WTC11 (cell line): ENCODE results near the gene NCOA1. TPM values are rescaled to one million over a fixed set of nuclear protein-coding genes. Genes with fewer than 3 reads are reported as not detected.
A peak's percentile ranks its signal among the peaks of the same experiment; 100 is the strongest.

Experiments used
- ATAC-seq: fragments of 200-7000 bp; cut with Tn5 transposase; 2 replicates; pipeline ENCODE4 v1.10.0; 2021; ENCODE audit warnings: mild to moderate bottlenecking, moderate library complexity
- CTCF ChIA-PET: fragments of 300-600 bp; sonication (Branson Sonifier 250); formaldehyde crosslinking; loops from one replicate; lab custom pipeline; 2021; ENCODE audit warnings: antibody characterized with exemption; lab: Charles Lee
- POLR2A ChIA-PET: fragments of 350-600 bp; sonication (Branson Sonifier 250); formaldehyde crosslinking; loops from one replicate; lab custom pipeline; 2021; ENCODE audit warnings: antibody characterized with exemption; lab: Charles Lee
- DNase-seq: peaks from one replicate; pipeline ENCODE4 v3.0.0; 2021; ENCODE audit warnings: low spot score
- H3K27ac Mint-ChIP-seq: 2 replicates; pipeline ENCODE4 v1.8.0; 2021; ENCODE audit warnings: mixed read lengths
- H3K27me3 Mint-ChIP-seq: 2 replicates; pipeline ENCODE4 v1.8.0; 2021; ENCODE audit warnings: low read depth, mild to moderate bottlenecking, moderate library complexity, mixed read lengths
- H3K36me3 Mint-ChIP-seq: 2 replicates; pipeline ENCODE4 v1.8.0; 2021; ENCODE audit warnings: mixed read lengths
- H3K4me1 Mint-ChIP-seq: 2 replicates; pipeline ENCODE4 v1.8.0; 2022; ENCODE audit warnings: mixed read lengths
- H3K4me3 Mint-ChIP-seq: 2 replicates; pipeline ENCODE4 v1.8.0; 2021; ENCODE audit warnings: mild to moderate bottlenecking, moderate library complexity, mixed read lengths
- H3K9me3 Mint-ChIP-seq: 2 replicates; pipeline ENCODE4 v1.8.0; 2021; ENCODE audit warnings: mixed read lengths
- CREB1 ChIP-seq: sonication (generic); formaldehyde crosslinking; IDR thresholded peaks from 2 replicates; pipeline ENCODE4 v1.8.0; 2023; ENCODE audit warnings: mild to moderate bottlenecking, missing genetic modification reagents
- CREM ChIP-seq: sonication (generic); formaldehyde crosslinking; IDR thresholded peaks from 2 replicates; pipeline ENCODE4 v1.8.1; 2022; ENCODE audit warnings: mild to moderate bottlenecking, missing genetic modification reagents, moderate library complexity
- ELF4 ChIP-seq: sonication (generic); formaldehyde crosslinking; IDR thresholded peaks from 2 replicates; pipeline ENCODE4 v1.8.1; 2022; ENCODE audit warnings: low read depth, mild to moderate bottlenecking, moderate library complexity, missing genetic modification reagents
- ESRRA ChIP-seq: sonication (generic); formaldehyde crosslinking; IDR thresholded peaks from 2 replicates; pipeline ENCODE4 v1.8.1; 2022; ENCODE audit warnings: mild to moderate bottlenecking, missing genetic modification reagents, borderline replicate concordance
- FOXP1 ChIP-seq: sonication (generic); formaldehyde crosslinking; IDR thresholded peaks from 2 replicates; pipeline ENCODE4 v1.8.0; 2022; ENCODE audit warnings: missing genetic modification reagents, mild to moderate bottlenecking, moderate library complexity, borderline replicate concordance
- GABPB1 ChIP-seq: sonication (generic); formaldehyde crosslinking; IDR thresholded peaks from 2 replicates; pipeline ENCODE4 v1.8.1; 2023; ENCODE audit warnings: mild to moderate bottlenecking, missing genetic modification reagents
- JUN ChIP-seq: sonication (generic); formaldehyde crosslinking; IDR thresholded peaks from 2 replicates; pipeline ENCODE4 v1.8.0; 2023; ENCODE audit warnings: mild to moderate bottlenecking, missing genetic modification reagents
- MXD4 ChIP-seq: fragments of 250-450 bp; sonication (Bioruptor Pico); IDR thresholded peaks from 2 replicates; pipeline ENCODE4 v1.8.0; 2021; ENCODE audit warnings: mild to moderate bottlenecking, moderate library complexity, borderline replicate concordance
- MYBL2 ChIP-seq: sonication (generic); formaldehyde crosslinking; IDR thresholded peaks from 2 replicates; pipeline ENCODE4 v1.8.1; 2023; ENCODE audit warnings: mild to moderate bottlenecking, moderate library complexity, missing genetic modification reagents
- NFYB ChIP-seq: sonication (generic); formaldehyde crosslinking; conservative IDR thresholded peaks from 2 replicates; pipeline ENCODE4 v1.8.0; 2022; ENCODE audit warnings: low read depth, missing genetic modification reagents
- NR2C2 ChIP-seq: sonication (generic); formaldehyde crosslinking; IDR thresholded peaks from 2 replicates; pipeline ENCODE4 v1.8.0; 2022; ENCODE audit warnings: mild to moderate bottlenecking, missing genetic modification reagents
- NR3C1 ChIP-seq: sonication (generic); formaldehyde crosslinking; conservative IDR thresholded peaks from 2 replicates; pipeline ENCODE4 v1.8.1; 2023; ENCODE audit warnings: low read depth, mild to moderate bottlenecking, missing genetic modification reagents
- PRRX2 ChIP-seq: fragments of 250-450 bp; sonication (Bioruptor Pico); IDR thresholded peaks from 2 replicates; pipeline ENCODE4 v1.8.0; 2021; ENCODE audit warnings: mild to moderate bottlenecking
- SMAD3 ChIP-seq: sonication (generic); formaldehyde crosslinking; IDR thresholded peaks from 2 replicates; pipeline ENCODE4 v1.8.0; 2022; ENCODE audit warnings: missing genetic modification reagents, mild to moderate bottlenecking, borderline replicate concordance
- SP1 ChIP-seq: sonication (generic); formaldehyde crosslinking; conservative IDR thresholded peaks from 2 replicates; pipeline ENCODE4 v1.8.1; 2022; ENCODE audit warnings: missing genetic modification reagents
- TCF7 ChIP-seq: sonication (generic); formaldehyde crosslinking; IDR thresholded peaks from 2 replicates; pipeline ENCODE4 v1.8.0; 2022; ENCODE audit warnings: mild to moderate bottlenecking, low read depth, missing genetic modification reagents, moderate library complexity
- ZBTB21 ChIP-seq: sonication (generic); formaldehyde crosslinking; IDR thresholded peaks from 2 replicates; pipeline ENCODE4 v1.8.1; 2023; ENCODE audit warnings: mild to moderate bottlenecking, missing genetic modification reagents, borderline replicate concordance
- ZNF263 ChIP-seq: sonication (generic); formaldehyde crosslinking; IDR thresholded peaks from 2 replicates; pipeline ENCODE4 v1.8.1; 2022; ENCODE audit warnings: low read depth, mild to moderate bottlenecking, moderate library complexity, missing genetic modification reagents
- total RNA-seq: library from RNA; stranded (reverse); gene quantifications from 3 replicates; pipeline ENCODE4 v1.2.3, GENCODE V29; 2021
- TF ChIP-seq, protein P1 (sequence below): sonication (generic); formaldehyde crosslinking; IDR thresholded peaks from 2 replicates; pipeline ENCODE4 v1.8.1; 2022; ENCODE audit warnings: mild to moderate bottlenecking, missing genetic modification reagents, moderate library complexity, borderline replicate concordance
- TF ChIP-seq, protein P2 (sequence below): sonication (generic); formaldehyde crosslinking; IDR thresholded peaks from 2 replicates; pipeline ENCODE4 v1.8.0; 2022; ENCODE audit warnings: mild to moderate bottlenecking, missing genetic modification reagents
- TF ChIP-seq, protein P3 (sequence below): sonication (generic); formaldehyde crosslinking; IDR thresholded peaks from 2 replicates; pipeline ENCODE4 v1.8.1; 2023; ENCODE audit warnings: mild to moderate bottlenecking, missing genetic modification reagents, moderate library complexity
- TF ChIP-seq, protein P4 (sequence below): sonication (generic); formaldehyde crosslinking; IDR thresholded peaks from 2 replicates; pipeline ENCODE4 v1.8.1; 2022; ENCODE audit warnings: low read depth, missing genetic modification reagents, borderline replicate concordance
- TF ChIP-seq, protein P5 (sequence below): sonication (generic); formaldehyde crosslinking; IDR thresholded peaks from 2 replicates; pipeline ENCODE4 v1.8.1; 2023; ENCODE audit warnings: mild to moderate bottlenecking, missing genetic modification reagents
- TF ChIP-seq, protein P6 (sequence below): fragments of 250-450 bp; sonication (Bioruptor Pico); IDR thresholded peaks from 2 replicates; pipeline ENCODE4 v2.1.2; 2022; ENCODE audit warnings: mild to moderate bottlenecking, moderate library complexity

NCOA1 gene
- total RNA-seq, 1 experiment from 2014 or later = 16.9 TPM

DNA sequence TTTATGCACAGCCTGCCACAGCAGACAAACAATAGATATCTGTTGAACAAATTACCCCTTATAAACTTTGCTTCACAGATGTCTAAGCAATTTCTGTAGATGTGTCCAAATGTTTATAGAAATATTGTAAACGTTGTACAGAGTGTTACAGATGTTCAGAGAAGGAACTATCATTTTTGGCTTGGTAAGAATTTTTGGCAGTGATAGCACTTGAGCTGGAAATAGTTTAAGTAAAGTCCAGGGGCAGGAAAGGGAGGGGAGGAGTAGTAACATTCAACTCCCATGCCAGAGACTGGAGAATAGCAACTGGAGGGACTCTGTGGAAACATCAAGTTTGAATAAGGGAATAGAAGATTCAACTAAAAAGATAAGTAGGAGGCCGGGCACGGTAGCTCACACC lies 297.8 kb downstream of the NCOA1 start:
- no peak overlapping the region for H3K4me3 Mint-ChIP-seq
- ChIA-PET CTCF (no interaction called here), POLR2A (interaction anchor here (0.6 kb wide), 1 partner anchor 38 kb away, joined by 3 read pairs; no protein-coding TSS in a partner anchor)
- H3K9me3 Mint-ChIP-seq = no peaks in the 10 kb centered on the region
- ATAC-seq (no peak), DNase-seq (no peak)
- H3K4me1 Mint-ChIP-seq = peaks cover 22% of the 10 kb centered on the region
- H3K27ac Mint-ChIP-seq = no peak overlapping the region
- H3K36me3 Mint-ChIP-seq = peaks cover 8% of the 10 kb centered on the region
- TF ChIP-seq ELF4 (no peak), TCF7 (CRISPR knock-in tag) (no peak), SP1 (CRISPR knock-in tag) (no peak), MYBL2 (CRISPR knock-in tag) (no peak), JUN (CRISPR knock-in tag) (no peak), NR2C2 (CRISPR knock-in tag) (no peak)
- TF ChIP-seq, protein P1, sequence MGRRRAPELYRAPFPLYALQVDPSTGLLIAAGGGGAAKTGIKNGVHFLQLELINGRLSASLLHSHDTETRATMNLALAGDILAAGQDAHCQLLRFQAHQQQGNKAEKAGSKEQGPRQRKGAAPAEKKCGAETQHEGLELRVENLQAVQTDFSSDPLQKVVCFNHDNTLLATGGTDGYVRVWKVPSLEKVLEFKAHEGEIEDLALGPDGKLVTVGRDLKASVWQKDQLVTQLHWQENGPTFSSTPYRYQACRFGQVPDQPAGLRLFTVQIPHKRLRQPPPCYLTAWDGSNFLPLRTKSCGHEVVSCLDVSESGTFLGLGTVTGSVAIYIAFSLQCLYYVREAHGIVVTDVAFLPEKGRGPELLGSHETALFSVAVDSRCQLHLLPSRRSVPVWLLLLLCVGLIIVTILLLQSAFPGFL (CRISPR knock-in tag) = no peak
- TF ChIP-seq, protein P2, sequence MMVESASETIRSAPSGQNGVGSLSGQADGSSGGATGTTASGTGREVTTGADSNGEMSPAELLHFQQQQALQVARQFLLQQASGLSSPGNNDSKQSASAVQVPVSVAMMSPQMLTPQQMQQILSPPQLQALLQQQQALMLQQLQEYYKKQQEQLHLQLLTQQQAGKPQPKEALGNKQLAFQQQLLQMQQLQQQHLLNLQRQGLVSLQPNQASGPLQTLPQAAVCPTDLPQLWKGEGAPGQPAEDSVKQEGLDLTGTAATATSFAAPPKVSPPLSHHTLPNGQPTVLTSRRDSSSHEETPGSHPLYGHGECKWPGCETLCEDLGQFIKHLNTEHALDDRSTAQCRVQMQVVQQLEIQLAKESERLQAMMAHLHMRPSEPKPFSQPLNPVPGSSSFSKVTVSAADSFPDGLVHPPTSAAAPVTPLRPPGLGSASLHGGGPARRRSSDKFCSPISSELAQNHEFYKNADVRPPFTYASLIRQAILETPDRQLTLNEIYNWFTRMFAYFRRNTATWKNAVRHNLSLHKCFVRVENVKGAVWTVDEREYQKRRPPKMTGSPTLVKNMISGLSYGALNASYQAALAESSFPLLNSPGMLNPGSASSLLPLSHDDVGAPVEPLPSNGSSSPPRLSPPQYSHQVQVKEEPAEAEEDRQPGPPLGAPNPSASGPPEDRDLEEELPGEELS (CRISPR knock-in tag) = no peak
- H3K27me3 Mint-ChIP-seq = 0 out of 2 replicates have a peak, but pooled peaks cover 2% of the 10 kb centered on the region

DNA sequence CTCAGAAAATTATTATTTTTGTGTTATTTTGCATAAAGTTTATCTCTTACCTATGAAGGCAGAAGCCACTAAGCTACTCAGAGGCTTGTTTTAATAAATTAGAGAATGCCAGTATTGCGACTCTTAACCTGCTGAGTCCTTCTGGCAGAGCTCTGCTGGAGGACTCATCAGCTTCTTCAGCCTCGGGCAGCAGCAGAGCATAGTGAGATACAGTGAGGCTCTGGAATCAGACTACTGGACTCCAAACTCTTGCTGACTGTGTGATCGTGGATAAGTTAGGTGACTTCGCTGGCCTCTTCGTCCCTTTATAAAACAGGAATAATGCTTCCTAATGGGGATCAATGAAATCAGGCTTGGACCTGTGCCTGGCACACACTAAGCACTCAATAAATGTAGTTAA lies 300.4 kb downstream of the NCOA1 start:
- Mint-ChIP-seq H3K27me3 (0 out of 2 replicates have a peak, but pooled peaks cover 2% of the 10 kb centered on the region), H3K4me3 (no peak overlapping the region), H3K27ac (no peak overlapping the region), H3K4me1 (peaks cover 41% of the 10 kb centered on the region), H3K36me3 (peaks cover 22% of the 10 kb centered on the region), H3K9me3 (no peaks in the 10 kb centered on the region)
- DNase-seq = no peak
- ChIA-PET POLR2A (interaction anchor here (1.5 kb wide), 1 partner anchor 178 kb away, joined by 5 read pairs; no protein-coding TSS in a partner anchor), CTCF (interaction anchor here (0.5 to 4.2 kb wide), 12 partner anchors 12 to 1856 kb away, joined by 3 to 27 read pairs (median 4); partner anchors contain the start of gene NCOA1)
- ATAC-seq = no peak
- TF ChIP-seq FOXP1 (CRISPR knock-in tag) = no peak
- TF ChIP-seq GABPB1 (CRISPR knock-in tag) = no peak
- no peak for TF ChIP-seq SMAD3
- TF ChIP-seq MXD4 (CRISPR knock-in tag) = no peak
- TF ChIP-seq PRRX2 = no peak
- no peak for TF ChIP-seq CREB1 (CRISPR knock-in tag)
- no peak for TF ChIP-seq JUN (CRISPR knock-in tag)
- no peak for TF ChIP-seq CREM (CRISPR knock-in tag)
- TF ChIP-seq NR3C1 (CRISPR knock-in tag) = no peak
- TF ChIP-seq, protein P3, sequence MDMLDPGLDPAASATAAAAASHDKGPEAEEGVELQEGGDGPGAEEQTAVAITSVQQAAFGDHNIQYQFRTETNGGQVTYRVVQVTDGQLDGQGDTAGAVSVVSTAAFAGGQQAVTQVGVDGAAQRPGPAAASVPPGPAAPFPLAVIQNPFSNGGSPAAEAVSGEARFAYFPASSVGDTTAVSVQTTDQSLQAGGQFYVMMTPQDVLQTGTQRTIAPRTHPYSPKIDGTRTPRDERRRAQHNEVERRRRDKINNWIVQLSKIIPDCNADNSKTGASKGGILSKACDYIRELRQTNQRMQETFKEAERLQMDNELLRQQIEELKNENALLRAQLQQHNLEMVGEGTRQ (CRISPR knock-in tag) = no peak
- TF ChIP-seq, protein P4, sequence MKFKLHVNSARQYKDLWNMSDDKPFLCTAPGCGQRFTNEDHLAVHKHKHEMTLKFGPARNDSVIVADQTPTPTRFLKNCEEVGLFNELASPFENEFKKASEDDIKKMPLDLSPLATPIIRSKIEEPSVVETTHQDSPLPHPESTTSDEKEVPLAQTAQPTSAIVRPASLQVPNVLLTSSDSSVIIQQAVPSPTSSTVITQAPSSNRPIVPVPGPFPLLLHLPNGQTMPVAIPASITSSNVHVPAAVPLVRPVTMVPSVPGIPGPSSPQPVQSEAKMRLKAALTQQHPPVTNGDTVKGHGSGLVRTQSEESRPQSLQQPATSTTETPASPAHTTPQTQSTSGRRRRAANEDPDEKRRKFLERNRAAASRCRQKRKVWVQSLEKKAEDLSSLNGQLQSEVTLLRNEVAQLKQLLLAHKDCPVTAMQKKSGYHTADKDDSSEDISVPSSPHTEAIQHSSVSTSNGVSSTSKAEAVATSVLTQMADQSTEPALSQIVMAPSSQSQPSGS (CRISPR knock-in tag) = no peak

DNA sequence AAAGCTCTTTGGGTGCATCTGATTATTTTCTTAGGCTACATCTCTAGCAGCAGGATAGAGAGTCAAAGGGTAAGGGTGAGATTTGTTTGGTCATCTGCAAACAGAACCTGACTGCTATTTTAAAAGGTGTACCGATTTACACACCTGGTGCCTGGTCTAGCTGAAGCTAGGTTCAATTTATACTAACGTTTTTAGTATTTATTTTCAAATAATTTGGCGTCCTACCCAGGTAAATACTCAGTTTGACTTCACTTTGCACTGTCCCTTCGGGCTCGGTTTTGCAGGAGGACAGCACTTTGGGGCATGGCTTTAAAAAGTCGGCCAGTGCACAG lies 301.5 kb downstream of the NCOA1 start:
- ATAC-seq (no peak), DNase-seq (no peak)
- Mint-ChIP-seq H3K9me3 (no peaks in the 10 kb centered on the region), H3K27ac (peak overlapping the region; percentile 99), H3K27me3 (0 out of 2 replicates have a peak, but pooled peaks cover 2% of the 10 kb centered on the region), H3K4me1 (peaks cover 45% of the 10 kb centered on the region), H3K4me3 (peak overlapping the region; percentile 97), H3K36me3 (peaks cover 32% of the 10 kb centered on the region)
- ChIA-PET CTCF (interaction anchor here (0.8 to 4.2 kb wide), 5 partner anchors 30 to 178 kb away, joined by 3 to 27 read pairs (median 6); no protein-coding TSS in a partner anchor), POLR2A (interaction anchor here (0.6 to 1.4 kb wide), 2 partner anchors 29 to 229 kb away, joined by 4 read pairs; no protein-coding TSS in a partner anchor)
- no peak for TF ChIP-seq ZBTB21 (CRISPR knock-in tag)
- TF ChIP-seq ZNF263 = no peak
- TF ChIP-seq, protein P5, sequence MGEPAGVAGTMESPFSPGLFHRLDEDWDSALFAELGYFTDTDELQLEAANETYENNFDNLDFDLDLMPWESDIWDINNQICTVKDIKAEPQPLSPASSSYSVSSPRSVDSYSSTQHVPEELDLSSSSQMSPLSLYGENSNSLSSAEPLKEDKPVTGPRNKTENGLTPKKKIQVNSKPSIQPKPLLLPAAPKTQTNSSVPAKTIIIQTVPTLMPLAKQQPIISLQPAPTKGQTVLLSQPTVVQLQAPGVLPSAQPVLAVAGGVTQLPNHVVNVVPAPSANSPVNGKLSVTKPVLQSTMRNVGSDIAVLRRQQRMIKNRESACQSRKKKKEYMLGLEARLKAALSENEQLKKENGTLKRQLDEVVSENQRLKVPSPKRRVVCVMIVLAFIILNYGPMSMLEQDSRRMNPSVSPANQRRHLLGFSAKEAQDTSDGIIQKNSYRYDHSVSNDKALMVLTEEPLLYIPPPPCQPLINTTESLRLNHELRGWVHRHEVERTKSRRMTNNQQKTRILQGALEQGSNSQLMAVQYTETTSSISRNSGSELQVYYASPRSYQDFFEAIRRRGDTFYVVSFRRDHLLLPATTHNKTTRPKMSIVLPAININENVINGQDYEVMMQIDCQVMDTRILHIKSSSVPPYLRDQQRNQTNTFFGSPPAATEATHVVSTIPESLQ (CRISPR knock-in tag) = no peak
- no peak for TF ChIP-seq ESRRA (CRISPR knock-in tag)
- TF ChIP-seq NFYB (CRISPR knock-in tag) = no peak
- TF ChIP-seq, protein P6, sequence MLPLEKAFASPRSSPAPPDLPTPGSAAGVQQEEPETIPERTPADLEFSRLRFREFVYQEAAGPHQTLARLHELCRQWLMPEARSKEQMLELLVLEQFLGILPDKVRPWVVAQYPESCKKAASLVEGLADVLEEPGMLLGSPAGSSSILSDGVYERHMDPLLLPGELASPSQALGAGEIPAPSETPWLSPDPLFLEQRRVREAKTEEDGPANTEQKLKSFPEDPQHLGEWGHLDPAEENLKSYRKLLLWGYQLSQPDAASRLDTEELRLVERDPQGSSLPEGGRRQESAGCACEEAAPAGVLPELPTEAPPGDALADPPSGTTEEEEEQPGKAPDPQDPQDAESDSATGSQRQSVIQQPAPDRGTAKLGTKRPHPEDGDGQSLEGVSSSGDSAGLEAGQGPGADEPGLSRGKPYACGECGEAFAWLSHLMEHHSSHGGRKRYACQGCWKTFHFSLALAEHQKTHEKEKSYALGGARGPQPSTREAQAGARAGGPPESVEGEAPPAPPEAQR (CRISPR knock-in tag) = no peak
